HG03280 (cell line): ENCODE measurements around the gene ARL4A.

ENCODE experiments used
- ATAC-seq: cut with Tn5 transposase; IDR thresholded peaks from one replicate; pipeline ENCODE4 v1.9.1; 2021; ENCODE audit warnings: mild to moderate bottlenecking, moderate library complexity; ENCODE audit not compliant: unreplicated experiment

Gene ARL4A

GRCh38 chr7:12722636-12723605 lies 35.5 kb downstream of the ARL4A start:
- no peak for ATAC-seq

- ATAC-seq, result no peak
Measured at GRCh38 chr7:12725575-12726316, 38.3 kb downstream of the ARL4A start.

- no peak for ATAC-seq
Measured at GRCh38 chr7:12726908-12727307, 39.5 kb downstream of the ARL4A start.

GRCh38 chr7:12727455-12728191 lies 40.2 kb downstream of the ARL4A start:
- ATAC-seq, result no peak

GRCh38 chr7:12728192-12728538 lies 40.7 kb downstream of the ARL4A start:
- no peak for ATAC-seq

GRCh38 chr7:12729112-12729511 lies 41.7 kb downstream of the ARL4A start:
- no peak for ATAC-seq

GRCh38 chr7:12730523-12730922 lies 43.1 kb downstream of the ARL4A start:
- ATAC-seq, result no peak

GRCh38 chr7:12731214-12731656 lies 43.8 kb downstream of the ARL4A start:
- ATAC-seq, result no peak

- ATAC-seq, result no peak
Measured at GRCh38 chr7:12731775-12732174, 44.3 kb downstream of the ARL4A start.

- ATAC-seq, result no peak
Measured at GRCh38 chr7:12732428-12732827, 45.0 kb downstream of the ARL4A start.

- no peak for ATAC-seq
Measured at GRCh38 chr7:12735923-12736322, 48.5 kb downstream of the ARL4A start.

- ATAC-seq, result no peak
Measured at GRCh38 chr7:12737373-12737772, 49.9 kb downstream of the ARL4A start.

GRCh38 chr7:12737836-12738235 lies 50.4 kb downstream of the ARL4A start:
- no peak for ATAC-seq

- no peak for ATAC-seq
Measured at GRCh38 chr7:12738665-12739064, 51.2 kb downstream of the ARL4A start.
